HG03558 (cell line): ENCODE data around the gene EHD4.

Experiments used
- ATAC-seq: cut with Tn5 transposase; IDR thresholded peaks from one replicate; pipeline ENCODE4 v1.9.1; 2021; ENCODE audit warnings: moderate number of reproducible peaks; ENCODE audit not compliant: unreplicated experiment; ENCODE audit errors: extremely low read depth

EHD4 gene

DNA sequence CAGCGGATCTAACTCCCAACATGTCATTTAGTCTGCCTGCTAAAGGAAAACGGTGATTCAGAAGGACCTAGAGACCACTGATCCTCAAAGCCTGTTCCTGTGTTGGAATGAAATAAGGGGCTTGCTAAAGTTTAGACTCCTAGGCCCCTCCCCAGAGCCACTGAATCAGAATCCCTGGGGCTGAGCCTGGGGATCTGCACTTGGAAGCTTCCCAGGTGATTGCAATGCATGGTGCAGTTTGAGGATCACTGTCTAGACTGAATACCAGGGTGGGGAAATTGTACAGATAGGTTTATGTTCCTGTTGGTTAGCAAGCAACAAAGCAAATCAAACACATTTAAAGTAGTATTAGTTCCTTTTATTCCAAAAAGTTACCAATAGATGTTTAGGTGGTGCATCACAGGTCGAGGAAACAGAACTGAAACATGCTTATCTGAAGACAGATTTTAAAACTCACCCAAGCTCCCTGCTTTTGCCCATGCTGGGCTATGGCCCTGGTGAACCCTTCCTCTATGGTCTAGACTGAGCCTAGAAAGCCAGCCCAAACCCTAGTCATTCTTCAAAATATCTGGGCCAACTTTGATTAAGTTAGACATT lies 48.9 kb downstream of the EHD4 start:
- no peak for ATAC-seq

DNA sequence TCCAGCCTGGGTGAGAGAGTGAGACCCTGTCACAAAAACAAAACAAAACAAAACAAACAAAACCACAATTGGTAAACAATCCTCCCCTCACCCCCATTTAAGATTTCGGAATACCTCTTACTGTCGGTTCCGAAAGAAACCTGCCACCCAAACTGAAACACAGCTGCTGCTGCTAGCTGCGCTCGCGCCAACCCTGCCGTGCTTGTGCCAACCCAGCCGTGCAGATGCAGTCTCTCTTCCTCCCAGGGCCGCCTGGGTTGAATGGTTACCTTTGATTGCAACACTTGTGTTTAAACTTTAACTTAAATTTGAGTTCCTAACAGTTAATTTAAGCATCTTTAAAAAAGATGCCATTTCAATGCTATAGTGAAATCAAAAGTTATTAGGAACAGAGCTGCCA lies 50.0 kb downstream of the EHD4 start:
- no peak for ATAC-seq

DNA sequence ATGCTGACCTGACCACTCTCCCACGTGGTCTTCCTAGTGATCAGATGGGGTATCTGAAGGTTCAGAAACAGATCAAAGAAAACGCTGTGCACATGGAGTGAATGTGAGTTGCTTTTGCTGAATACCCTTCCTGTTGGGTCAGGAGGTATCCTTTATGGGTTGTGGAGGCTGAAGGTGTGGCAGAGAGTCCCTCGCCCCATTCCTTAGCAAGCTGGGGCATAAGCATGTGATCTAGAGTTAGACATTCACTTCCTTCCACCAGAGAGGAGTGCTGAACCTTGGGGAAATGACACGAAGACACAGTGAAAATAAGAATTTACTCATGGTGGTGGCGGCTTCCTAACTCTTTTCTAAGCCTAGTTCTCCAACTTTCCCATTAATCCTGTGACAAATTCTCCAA lies 50.7 kb downstream of the EHD4 start:
- ATAC-seq: no peak

DNA sequence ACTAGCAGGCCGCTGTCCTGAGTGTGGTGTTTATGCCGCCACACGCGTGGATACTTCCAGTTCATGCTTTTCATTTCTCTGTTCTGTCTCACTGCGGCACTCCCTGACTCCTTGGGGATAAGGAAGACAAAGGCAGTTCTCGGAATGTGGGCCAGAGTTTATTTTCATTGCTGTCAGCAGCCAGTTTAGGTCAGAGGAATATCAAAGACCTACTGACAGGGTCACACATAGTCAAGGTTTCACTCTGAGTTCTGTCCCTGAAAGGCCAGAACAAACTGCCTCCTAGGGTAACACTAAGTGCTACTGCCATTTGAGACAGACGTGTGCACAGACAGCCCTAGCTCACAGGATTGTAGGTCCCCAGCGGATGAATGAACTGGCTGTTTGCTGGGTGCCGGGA lies 51.2 kb downstream of the EHD4 start:
- ATAC-seq: no peak

DNA sequence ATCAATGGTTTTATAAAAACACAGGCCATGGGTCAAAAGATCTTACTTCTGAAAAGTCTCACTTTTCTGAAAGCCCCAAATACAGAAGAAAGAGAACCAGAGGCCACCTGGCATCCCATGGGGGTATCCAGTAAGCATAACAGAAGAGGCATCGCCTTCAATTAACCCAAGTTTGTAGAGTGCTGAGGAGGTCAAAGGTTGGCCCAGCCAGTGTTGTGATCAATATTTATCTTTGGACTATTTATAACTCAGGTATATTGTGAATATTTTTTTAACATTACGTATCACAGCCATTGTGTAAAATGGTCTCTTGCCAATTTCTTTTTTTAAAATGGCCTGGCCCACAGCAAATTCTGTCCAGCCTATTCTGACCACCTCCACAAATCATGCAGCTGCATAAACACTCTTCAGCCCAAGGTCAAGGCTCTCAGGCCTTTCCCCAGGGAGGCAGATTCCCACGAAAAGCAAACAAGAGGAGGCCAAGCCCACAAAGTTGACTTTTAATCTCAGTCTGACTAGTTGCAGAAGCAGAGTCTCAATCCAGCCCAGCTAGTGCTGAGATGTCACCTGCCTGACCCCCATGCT lies 52.3 kb downstream of the EHD4 start:
- no peak for ATAC-seq

DNA sequence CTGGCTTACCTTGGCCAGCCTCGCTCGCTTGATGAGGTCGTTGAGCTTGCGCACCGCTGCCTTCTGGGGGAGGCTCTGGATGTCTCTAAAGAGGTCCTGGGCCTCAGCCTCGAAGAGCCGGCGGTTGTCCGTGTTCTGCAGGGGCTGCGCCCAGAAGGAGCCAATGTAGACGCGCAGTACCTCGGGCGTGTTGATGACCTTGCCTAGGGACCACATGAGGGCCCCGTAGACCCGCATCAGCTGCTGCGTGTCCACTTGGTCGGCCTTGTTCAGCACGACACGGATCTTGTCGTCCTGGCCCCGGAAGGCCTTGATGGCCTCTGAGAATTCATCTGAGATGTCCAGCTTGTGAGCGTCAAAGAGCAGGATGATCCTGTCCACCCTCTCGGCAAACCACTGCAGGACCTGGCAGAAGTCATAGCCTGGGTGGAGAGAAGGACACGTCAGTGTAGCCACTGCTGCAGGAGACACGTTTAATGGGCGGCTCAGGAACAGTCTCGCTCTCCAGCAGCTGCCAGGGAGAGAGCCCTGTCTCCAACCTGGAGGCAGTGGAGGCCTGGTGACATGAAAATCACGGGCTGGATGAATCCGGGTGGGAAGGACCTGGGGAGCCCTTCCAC lies 53.0 kb downstream of the EHD4 start:
- no peak for ATAC-seq

DNA sequence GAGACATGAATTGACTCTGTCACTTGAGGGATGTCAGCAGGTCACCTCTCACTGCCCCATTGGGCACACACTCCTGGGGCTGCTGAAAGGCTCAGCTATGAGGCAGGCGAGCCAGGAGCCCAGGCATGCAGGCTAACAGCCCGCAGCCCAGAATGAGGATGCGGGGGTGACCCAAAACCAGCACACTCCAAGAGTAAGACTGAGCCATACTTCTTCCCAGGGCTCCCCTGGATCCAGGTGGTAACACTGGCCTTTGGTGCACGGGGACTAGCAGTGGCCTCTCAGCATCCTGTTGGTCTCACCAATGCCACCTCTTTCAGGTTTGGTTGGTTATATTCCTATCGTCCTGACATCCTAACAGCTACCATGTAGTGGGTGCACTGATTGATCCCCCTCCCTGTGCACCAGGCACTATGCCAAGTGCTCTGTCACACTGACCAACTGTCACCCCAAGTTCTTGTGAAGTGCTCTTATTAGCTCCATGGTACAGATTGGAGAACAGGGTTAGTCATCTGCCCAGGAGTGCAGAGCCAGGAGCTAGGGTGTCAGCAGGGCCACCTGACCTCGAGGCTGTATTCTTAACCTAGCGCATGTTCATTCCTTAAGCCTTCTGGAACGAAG lies 53.7 kb downstream of the EHD4 start:
- ATAC-seq: no peak

DNA sequence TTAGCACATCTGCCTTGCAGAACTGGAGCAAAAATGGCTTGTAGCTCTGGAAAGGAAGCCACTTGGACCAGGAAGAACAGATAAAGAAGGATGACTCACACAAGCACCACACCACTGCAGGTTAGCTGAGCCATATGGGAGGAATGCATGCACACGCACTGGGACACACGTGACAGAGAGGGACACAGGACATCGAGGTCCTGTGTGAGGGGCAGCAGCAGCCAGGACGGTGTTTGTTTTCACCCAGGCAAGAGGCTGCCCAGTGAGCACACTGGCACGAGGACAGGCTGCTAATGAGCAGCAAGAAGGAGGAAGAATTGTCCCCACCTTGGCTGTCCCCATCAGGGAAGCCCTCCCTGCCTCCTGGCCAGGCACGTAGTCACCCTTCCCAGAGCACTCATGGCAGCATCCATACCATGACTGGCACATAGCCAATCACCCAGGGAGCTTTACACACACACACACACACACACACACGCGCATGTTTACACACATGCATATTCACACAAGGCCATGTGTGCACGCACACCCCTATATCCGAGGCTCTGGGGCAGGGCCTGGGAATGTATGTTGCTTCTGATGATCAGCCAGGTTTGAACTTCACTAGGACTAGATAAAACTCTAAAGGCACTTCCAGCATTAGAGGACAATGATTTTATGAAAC lies 54.5 kb downstream of the EHD4 start:
- ATAC-seq: no peak

DNA sequence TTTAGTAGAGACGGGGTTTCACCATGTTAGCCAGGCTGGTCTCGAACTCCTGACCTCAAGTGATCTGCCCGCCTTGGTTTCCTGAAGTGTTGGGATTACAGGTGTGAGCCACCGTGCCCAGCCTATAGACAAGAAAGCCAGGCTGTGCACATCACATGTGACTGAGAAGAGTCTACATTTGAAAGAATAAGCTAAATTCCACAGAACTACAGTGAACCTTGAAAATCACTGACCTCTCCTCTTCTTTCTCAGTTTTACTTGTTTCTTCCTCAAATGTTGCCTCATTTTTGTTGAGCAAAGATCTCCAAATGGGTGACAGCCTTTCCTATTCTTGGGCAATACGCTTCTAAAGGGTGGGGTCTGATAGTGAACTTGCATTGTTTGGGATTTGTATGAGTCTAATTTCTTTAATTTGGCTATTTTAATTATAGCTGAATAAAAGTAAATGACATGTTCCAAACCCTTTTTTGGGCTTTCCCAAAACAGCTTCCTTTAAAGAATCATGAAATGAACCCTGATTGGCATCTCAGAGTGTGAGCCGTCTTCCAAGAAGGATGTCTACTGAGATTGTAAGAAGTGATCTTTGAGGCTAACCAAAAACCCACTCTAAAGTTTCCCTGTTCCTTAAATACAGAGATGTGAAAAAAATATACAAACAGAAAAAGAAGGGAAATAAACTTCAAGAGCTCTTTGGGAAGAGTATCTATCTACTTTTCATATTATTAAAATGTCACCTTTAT lies 56.9 kb downstream of the EHD4 start:
- no peak for ATAC-seq

DNA sequence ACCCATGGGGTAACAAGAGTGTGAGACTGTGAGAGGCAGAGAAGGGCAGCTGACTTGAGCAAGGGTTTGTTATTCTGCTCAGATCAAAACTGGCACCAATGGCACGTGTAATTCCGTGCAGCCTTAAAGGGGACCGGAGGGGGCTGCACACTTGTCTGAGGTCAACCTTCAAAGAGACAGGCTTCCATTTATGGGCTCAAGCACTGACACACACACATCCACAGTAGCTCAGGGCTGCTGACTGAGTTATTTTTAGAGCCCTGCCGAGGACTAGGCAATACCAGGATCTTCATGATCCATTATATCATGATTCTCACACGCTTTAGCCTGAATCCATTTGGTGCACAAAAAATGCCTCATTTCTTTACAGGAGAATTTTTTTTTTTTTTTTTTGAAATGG lies 57.9 kb downstream of the EHD4 start:
- no peak for ATAC-seq

DNA sequence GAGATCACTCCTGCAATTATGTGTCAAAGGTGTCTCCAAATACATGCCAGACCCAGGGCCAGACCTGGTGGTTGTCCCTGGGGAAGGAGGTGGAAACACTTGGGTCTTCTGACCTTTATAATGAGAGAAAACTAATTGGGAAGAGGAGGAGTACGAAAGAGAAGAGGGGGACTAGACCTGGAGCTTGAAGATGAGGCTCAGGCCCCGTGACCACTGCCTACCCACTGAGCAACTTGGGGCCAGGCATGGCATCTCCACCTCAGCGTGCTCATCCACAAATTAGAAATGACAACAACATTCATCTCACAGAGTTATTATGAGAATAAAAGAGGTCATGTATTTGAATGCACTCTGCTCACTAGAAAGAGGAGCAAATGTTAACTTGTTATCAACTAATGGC lies 59.1 kb downstream of the EHD4 start:
- ATAC-seq: no peak

DNA sequence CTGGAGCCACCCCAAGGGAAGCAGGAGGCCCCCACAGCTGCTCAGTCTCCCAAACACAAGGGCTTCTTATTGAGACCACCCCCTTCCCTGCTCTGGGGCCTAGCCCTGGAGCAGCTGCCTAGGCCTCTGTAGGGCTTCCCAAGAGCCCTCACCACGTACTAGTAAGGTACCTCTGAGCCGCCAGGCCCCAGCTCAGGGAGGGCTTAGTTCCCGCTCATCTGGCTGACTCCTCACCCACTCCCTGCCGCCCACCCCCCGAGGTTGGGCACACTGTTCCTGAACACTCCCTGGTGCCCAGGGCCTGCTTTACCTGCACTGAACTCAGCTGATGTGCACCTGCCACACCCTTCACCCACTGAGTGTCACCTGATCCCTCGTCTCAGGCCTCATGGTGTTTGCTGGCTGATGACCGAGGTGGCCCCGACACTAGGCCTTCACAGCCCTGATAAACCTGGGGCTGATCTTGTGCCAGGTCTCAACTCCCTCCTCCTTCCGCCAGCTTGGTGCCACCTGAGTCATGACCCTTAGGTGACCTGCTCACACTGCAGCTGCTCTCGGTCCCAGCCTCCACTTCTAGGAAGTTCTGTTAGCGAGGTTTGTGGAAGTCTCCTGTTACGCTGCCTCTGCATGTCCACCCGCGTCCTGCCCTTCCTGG lies 60.5 kb downstream of the EHD4 start:
- no peak for ATAC-seq

DNA sequence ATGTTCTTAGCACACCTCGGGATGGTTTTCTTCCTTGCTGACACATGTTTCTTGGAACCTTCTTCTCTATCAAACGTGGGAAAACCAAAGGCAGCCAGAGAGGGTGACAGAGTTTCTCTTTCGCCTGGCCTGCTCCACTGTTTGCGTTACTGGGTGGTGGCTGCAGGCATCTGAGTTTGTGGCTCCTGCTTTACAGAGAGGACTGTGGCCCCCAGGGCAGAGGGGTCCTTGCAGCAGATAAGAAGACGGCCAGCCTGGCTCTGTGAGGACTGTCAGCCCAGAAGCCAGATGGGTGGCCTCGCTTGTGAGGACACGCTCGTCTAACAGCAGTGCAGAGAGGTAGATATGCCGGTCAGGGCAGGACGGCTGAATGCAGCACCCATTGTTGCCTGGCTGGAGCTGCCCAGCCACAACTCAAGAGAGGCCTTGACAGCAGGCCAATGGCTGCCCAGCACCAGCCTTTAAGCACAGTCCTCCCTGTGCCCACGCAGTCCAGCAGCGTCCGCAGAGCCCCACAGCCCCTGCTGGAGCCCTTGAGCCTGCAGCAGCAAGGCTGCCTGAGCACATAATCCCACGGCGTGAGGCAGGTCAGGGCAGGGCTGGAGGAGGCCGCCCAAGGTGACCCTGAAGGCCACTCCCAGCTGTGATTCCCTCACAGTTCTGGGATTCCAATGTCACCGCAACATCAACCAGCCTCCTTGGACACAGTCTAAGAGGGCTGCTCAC lies 63.5 kb downstream of the EHD4 start:
- no peak for ATAC-seq

DNA sequence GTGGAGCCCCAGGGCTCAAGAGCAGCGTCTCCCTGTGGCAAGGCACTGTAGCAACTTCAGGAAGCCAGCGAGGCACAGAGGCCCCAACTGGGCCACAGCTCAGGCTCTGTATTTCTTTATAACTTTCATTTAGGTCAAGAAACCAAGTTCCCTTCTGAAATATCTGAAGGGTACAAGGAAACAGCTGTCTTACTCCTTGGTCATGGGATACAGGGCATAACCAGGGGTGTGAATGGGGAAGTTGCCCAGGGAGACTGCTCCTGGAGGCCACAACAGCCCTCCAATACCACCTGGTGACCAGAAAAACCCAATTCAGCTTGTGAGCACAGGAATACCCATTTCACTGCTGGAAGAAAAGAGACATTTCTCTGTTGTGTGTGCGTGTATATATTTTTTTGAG lies 65.2 kb downstream of the EHD4 start:
- ATAC-seq: no peak

DNA sequence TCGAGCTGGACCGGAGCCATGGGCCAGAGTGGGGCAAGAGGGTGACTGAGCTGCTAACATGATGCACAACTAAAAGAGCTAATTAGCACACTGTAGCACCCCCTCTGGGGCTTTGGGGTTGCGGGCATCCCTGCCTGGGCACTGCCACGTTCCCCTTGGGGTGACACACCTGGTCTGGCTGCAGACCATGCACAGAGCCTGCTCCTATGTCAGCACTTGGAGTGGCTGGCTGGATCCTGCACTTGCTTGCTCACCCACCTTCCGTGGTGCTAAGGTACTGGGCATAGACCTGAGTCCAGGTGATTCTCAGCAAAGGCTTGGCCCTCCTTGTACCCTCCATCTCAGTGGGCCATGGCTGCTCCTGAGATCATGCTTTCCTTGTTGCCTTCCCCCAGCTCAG lies 65.7 kb downstream of the EHD4 start:
- ATAC-seq: no peak

DNA sequence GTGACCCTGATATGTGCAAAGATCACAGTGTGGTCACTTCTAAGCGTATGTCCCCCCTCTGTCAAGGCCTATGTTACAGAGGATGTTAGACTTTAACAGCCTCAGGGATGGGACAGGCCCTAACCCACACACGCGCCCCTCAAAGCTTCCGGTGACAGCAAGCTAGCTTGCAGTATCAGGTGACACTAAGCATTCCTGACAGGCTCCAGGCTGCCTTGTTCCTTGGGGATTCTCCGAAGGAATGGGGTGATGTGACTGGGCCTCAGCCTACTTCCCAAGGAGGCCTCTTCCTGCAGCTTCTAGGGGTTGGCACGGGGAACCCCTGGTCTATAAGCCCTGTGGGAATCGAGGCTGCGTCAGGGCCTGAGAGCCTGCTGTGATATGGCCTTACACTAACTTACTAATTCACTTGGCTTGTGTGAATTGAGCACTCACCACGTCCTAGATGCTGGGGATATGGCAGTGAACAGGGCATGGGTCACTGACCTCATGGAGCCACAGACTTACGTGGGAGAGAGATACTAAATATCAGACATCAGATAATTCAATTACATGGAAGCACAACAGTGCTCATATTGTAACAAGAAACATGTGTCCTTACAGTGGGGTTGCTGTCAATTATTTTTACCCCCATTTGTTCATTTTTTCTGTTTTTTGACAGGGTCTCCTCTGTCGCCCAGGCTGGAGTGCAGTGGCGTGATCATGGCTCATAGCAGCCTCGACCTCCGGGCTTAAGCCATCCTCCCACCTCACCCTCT lies 67.1 kb downstream of the EHD4 start:
- ATAC-seq: no peak

DNA sequence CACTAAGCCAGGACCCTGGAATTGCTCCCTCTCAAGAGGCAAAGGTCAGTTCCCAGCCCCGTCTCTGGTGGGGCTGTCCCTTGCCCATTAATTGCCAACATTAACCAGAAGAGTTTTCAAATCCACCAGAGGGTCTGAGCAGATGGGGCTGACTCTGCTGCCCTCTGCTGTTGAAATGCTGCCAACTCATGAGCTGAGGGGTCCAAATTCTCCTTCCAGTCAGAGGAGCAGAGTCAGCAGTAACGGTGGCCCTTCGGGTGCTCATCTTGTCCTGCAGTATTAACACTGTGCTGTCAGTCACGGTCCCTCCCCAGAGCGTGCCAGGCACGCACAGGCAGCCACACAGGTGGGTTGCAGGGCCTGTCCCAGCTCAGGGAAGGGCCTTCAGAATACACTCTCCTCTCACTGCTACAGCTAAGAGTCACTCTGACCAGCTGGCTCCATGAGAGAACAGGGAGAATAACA lies 67.8 kb downstream of the EHD4 start:
- no peak for ATAC-seq

DNA sequence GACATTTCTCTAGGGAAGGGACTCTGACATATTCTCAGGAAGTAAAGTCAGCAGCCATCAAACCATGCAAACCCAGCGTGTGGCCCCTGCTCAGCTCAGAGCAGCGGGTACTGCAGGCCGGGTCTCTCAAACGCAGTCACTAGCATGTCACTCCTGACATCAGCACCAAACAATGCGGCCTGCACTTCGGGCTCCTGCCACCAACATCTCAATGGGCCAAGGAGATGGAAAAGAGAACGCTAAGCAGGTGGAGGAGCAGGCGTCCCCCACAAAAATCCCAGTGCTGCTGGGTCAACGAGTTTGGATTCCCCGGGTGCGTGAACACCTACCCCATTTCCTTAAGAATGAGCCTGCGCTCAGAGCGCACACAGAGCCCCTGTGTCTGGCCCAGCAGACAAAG lies 68.6 kb downstream of the EHD4 start:
- no peak for ATAC-seq

DNA sequence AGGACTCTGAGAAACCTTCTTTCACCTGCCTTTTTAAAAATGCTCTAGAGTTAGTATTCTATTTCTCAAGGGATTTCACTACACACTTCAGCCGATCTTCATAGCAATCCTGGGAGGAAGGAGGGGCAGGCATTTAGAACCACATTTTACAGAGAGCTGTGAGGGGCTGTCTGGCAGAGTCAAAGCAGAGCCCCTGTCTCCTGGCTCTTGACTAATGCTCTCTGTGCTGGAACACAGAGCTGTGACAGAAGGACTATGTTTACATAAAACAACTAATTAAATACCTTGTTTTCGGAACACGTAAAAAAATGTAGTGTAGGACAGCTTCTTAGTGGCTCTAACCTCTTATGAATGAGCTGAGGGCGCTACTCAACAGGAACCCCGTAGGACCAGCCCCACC lies 70.9 kb downstream of the EHD4 start:
- no peak for ATAC-seq
